Endothelial cell of umbilical vein (primary cell): ENCODE measurements around the gene FANK1. TPM values are rescaled to one million over a fixed set of nuclear protein-coding genes. Genes with fewer than 3 reads are reported as not detected.

ENCODE experiments used
- BruUV-seq: library from RNA; stranded (reverse); fragments of 400-500 nt; replicated peaks from 2 replicates; lab custom pipeline; 2021; lab: Mats Ljungman, UMichigan
- CTCF ChIA-PET: fragments of 300-600, 350-600 bp; sonication (Branson Sonifier 250); formaldehyde crosslinking; loops from one replicate; lab custom pipeline; 2021; ENCODE audit warnings: antibody characterized with exemption, inconsistent platforms; lab: Charles Lee
- POLR2A ChIA-PET: fragments of 300-600, 350-600 bp; sonication (Branson Sonifier 250); formaldehyde crosslinking; loops from one replicate; lab custom pipeline; 2021; ENCODE audit warnings: antibody characterized with exemption, inconsistent platforms; lab: Charles Lee
- DNase-seq: peaks from one replicate; pipeline ENCODE4 v3.0.0-alpha.2; 2011; ENCODE audit warnings: low read depth, low spot score
- FAIRE-seq: peaks from 2 replicates; lab custom pipeline; 2011; peaks lifted over from hg19 to GRCh38; lab: Jason Lieb, UNC
- H2AFZ ChIP-seq: 2 replicates; pipeline ENCODE4 v1.6.0; 2012; ENCODE audit warnings: low read depth, low read length, control low read depth, inconsistent platforms
- H3K27ac ChIP-seq: 2 replicates; pipeline ENCODE4 v1.5.1; 2011; ENCODE audit warnings: low read depth, mild to moderate bottlenecking, control low read depth, low read length, moderate library complexity; ENCODE audit not compliant: insufficient read depth
- H3K27me3 ChIP-seq, 2 experiments: 2 replicates each; pipeline versions ENCODE4 v1.6.0 to v1.6.1; 2011; ENCODE audit warnings: low read length in 2 of 2, mixed read lengths in 1 of 2; ENCODE audit not compliant: control insufficient read depth in 2 of 2, insufficient read depth in 2 of 2
- H3K36me3 ChIP-seq, 2 experiments: 2 replicates in 1 of 2; 3 replicates in 1 of 2; pipeline ENCODE4 v1.5.1; 2011; ENCODE audit warnings: low read length in 2 of 2, mild to moderate bottlenecking in 1 of 2, moderate library complexity in 1 of 2; ENCODE audit not compliant: control insufficient read depth in 2 of 2, insufficient read depth in 2 of 2; ENCODE audit errors: extremely low read depth in 1 of 2
- H3K4me1 ChIP-seq: 3 replicates; pipeline ENCODE4 v1.5.1; 2011; ENCODE audit warnings: mild to moderate bottlenecking, low read length; ENCODE audit not compliant: control insufficient read depth, insufficient read depth; ENCODE audit errors: extremely low read depth
- H3K4me2 ChIP-seq: 2 replicates; pipeline ENCODE4 v1.6.1; 2011; ENCODE audit warnings: low read length, control low read depth, mixed read lengths; ENCODE audit not compliant: insufficient read depth
- H3K4me3 ChIP-seq, 3 experiments: fragments of 200-600 bp in 1 of 3; sonication (generic), shearing (Covaris generic) in 1 of 3; replicated peaks in 1 of 3; 2 replicates each; pipeline ENCODE4 v1.5.1; 2011 to 2016; ENCODE audit warnings: control low read depth in 3 of 3, low read length in 3 of 3, mild to moderate bottlenecking in 2 of 3, inconsistent platforms in 1 of 3, low read depth in 1 of 3, moderate library complexity in 1 of 3; ENCODE audit not compliant: insufficient read depth in 1 of 3
- H3K79me2 ChIP-seq: 2 replicates; pipeline ENCODE4 v1.6.0; 2012; ENCODE audit warnings: low read length, inconsistent platforms; ENCODE audit not compliant: control insufficient read depth, insufficient read depth
- H3K9ac ChIP-seq: replicated peaks from 2 replicates; pipeline ENCODE3; 2011; ENCODE audit warnings: low read length, control low read depth; ENCODE audit not compliant: insufficient read depth; ENCODE audit errors: extremely low read depth
- H3K9me1 ChIP-seq: replicated peaks from 3 replicates; pipeline ENCODE4 v1.6.0; 2011; ENCODE audit warnings: mild to moderate bottlenecking, low read length; ENCODE audit not compliant: control insufficient read depth, insufficient read depth; ENCODE audit errors: extremely low read depth
- H3K9me3 ChIP-seq: replicated peaks from 2 replicates; pipeline ENCODE4 v1.5.1; 2012; ENCODE audit warnings: low read length, inconsistent platforms; ENCODE audit not compliant: control insufficient read depth, insufficient read depth
- H4K20me1 ChIP-seq: replicated peaks from 2 replicates; pipeline ENCODE3; 2011; ENCODE audit warnings: mild to moderate bottlenecking, low read length; ENCODE audit not compliant: control insufficient read depth, insufficient read depth; ENCODE audit errors: extremely low read depth
- CTCF ChIP-seq, 2 donors: IDR thresholded peaks; 1 replicate in 1 of 2; 2 replicates in 1 of 2; pipeline ENCODE4 v1.5.1; 2011; ENCODE audit warnings: low read length in 2 of 2, mild to moderate bottlenecking in 2 of 2, moderate library complexity in 2 of 2, control low read depth in 1 of 2, inconsistent platforms in 1 of 2, low read depth in 1 of 2; ENCODE audit not compliant: insufficient read depth in 1 of 2; ENCODE audit errors: extremely low read depth in 1 of 2
- EZH2 ChIP-seq: IDR thresholded peaks from 2 replicates; pipeline ENCODE4 v1.6.1; 2012; ENCODE audit warnings: borderline replicate concordance, low read depth, mild to moderate bottlenecking, moderate library complexity, low read length, inconsistent platforms; ENCODE audit not compliant: severe bottlenecking
- FOS ChIP-seq: IDR thresholded peaks from 2 replicates; pipeline ENCODE4 v1.6.1; 2011; ENCODE audit warnings: mild to moderate bottlenecking, low read length, moderate library complexity, borderline replicate concordance; ENCODE audit not compliant: insufficient read depth
- GATA2 ChIP-seq: IDR thresholded peaks from 2 replicates; pipeline ENCODE4 v1.7.0; 2011; ENCODE audit warnings: low read depth, mild to moderate bottlenecking, moderate library complexity, mixed read lengths, low read length; ENCODE audit not compliant: insufficient read length, insufficient read depth
- JUN ChIP-seq: IDR thresholded peaks from 2 replicates; pipeline ENCODE4 v1.6.1; 2011; ENCODE audit warnings: borderline replicate concordance, low read depth; ENCODE audit not compliant: insufficient read length, insufficient read depth
- MAX ChIP-seq: IDR thresholded peaks from 2 replicates; pipeline ENCODE4 v1.6.1; 2011; ENCODE audit not compliant: insufficient read depth, insufficient read length
- MYC ChIP-seq: IDR thresholded peaks from one replicate; pipeline ENCODE4 v1.6.1; 2011; ENCODE audit warnings: mild to moderate bottlenecking, low read depth, low read length
- POLR2A ChIP-seq: IDR thresholded peaks from 2 replicates; pipeline ENCODE4 v1.6.1; 2012; ENCODE audit warnings: low read depth, mild to moderate bottlenecking, control low read depth, low read length
- POLR2AphosphoS5 ChIP-seq: IDR thresholded peaks from 2 replicates; pipeline ENCODE4 v1.6.1; 2012; ENCODE audit warnings: low read depth, mild to moderate bottlenecking, control low read depth, low read length, moderate library complexity; ENCODE audit not compliant: insufficient read depth
- dilution Hi-C: fragments of 300-500 bp; cut with MboI; formaldehyde crosslinking; loops from one replicate; pipeline ENCODE4 v1.15.0; 2019; ENCODE audit warnings: low sequenced_read_pairs; ENCODE audit not compliant: extremely low pct_ligation_motif_present
- intact Hi-C: fragments of 100-400 bp; cut with micrococcal nuclease; formaldehyde crosslinking; loops from one replicate; pipeline ENCODE4 v1.10.0; 2022
- polyA plus RNA-seq, 4 experiments: library from polyadenylated mRNA; depleted of rRNA in 3 of 4; stranded (reverse) in 3 of 4; unstranded in 1 of 4; fragments of >200 nt; gene quantifications; 2 replicates each; pipeline versions ENCODE4 v1.2.1 to v1.2.3, GENCODE V29; 2011 to 2012; ENCODE audit warnings: missing spikeins in 1 of 4
- total RNA-seq: library from RNA; stranded (reverse); gene quantifications from 2 replicates; pipeline ENCODE4 v1.2.3, GENCODE V29; 2021

The FANK1 gene
- total and polyA plus RNA-seq, 2 donors (not counting 3 experiments of a cell fraction or from before 2014, with no cell fraction given), result 1.6 to 1.9 TPM

GRCh38 chr10:125984346-125984745, 88.0 kb downstream of the FANK1 start:
- ChIA-PET POLR2A (no interaction called here), CTCF (interaction anchor here (2.5 to 6.6 kb wide), 3 partner anchors 78 to 765 kb away, joined by 7 to 88 read pairs (median 30); no protein-coding TSS in a partner anchor)
- Histone ChIP-seq H3K4me2 (no peak overlapping the region), H3K9me3 (no peaks in the 10 kb centered on the region), H3K27ac (no peak overlapping the region), H2AFZ (no peak overlapping the region), H4K20me1 (no peaks in the 10 kb centered on the region), H3K79me2 (no peaks in the 10 kb centered on the region), H3K4me1 (no peaks in the 10 kb centered on the region), H3K36me3 (no peaks in the 10 kb centered on the region), H3K9me1 (no peaks in the 10 kb centered on the region), H3K27me3 (no peaks in the 10 kb centered on the region), H3K4me3 (no peak overlapping the region), H3K9ac (no peak overlapping the region)
- DNase-seq, result no peak
- TF ChIP-seq FOS (no peak), MYC (no peak), EZH2 (no peak), POLR2A (no peak), JUN (no peak), CTCF (IDR thresholded peaks at IDR 0.05; ENCODE audit: extremely low read depth in 1 of 2, insufficient read depth in 1 of 2, low read depth in 1 of 2, low read length in 2 of 2) (no peak), GATA2 (no peak), POLR2AphosphoS5 (no peak), MAX (no peak)
- dilution Hi-C loops (no loop called here), intact Hi-C loops (loop anchor here (5.0 kb wide), 1 partner anchor 318 kb away; no protein-coding TSS in a partner anchor)
- FAIRE-seq, result no peak
- BruUV-seq, result no TSS peak
